KMS-11 (cell line): ENCODE measurements around the gene SMG5.

Experiments
- H2AFZ ChIP-seq: fragments of 200-600 bp; sonication (generic); 2 replicates; pipeline ENCODE4 v1.6.1; 2016; ENCODE audit warnings: antibody characterized with exemption, mixed run types, low read depth
- H3K27ac ChIP-seq: fragments of 200-600 bp; sonication (generic); 2 replicates; pipeline ENCODE4 v1.6.1; 2016; ENCODE audit warnings: mild to moderate bottlenecking, mixed run types
- H3K27me3 ChIP-seq: fragments of 200-600 bp; sonication (generic); 2 replicates; pipeline ENCODE4 v1.6.1; 2017; ENCODE audit warnings: mild to moderate bottlenecking, low read depth, mixed run types, moderate library complexity; ENCODE audit not compliant: insufficient read depth
- H3K36me3 ChIP-seq: fragments of 200-600 bp; sonication (generic); 2 replicates; pipeline ENCODE4 v1.6.1; 2017; ENCODE audit warnings: mild to moderate bottlenecking, mixed run types; ENCODE audit not compliant: insufficient read depth
- H3K4me1 ChIP-seq: fragments of 200-600 bp; sonication (generic); 2 replicates; pipeline ENCODE4 v1.6.1; 2016; ENCODE audit warnings: mild to moderate bottlenecking, low read depth, mixed run types; ENCODE audit not compliant: poor library complexity, severe bottlenecking
- H3K4me2 ChIP-seq: fragments of 200-600 bp; sonication (generic); 2 replicates; pipeline ENCODE4 v1.7.0; 2016; ENCODE audit warnings: mild to moderate bottlenecking, mixed run types
- H3K4me3 ChIP-seq: fragments of 200-600 bp; sonication (generic); IDR thresholded peaks from 2 replicates; pipeline ENCODE4 v1.6.1; 2017; ENCODE audit warnings: low read depth, low read length, mixed read lengths; ENCODE audit not compliant: insufficient read depth
- H3K79me2 ChIP-seq: fragments of 200-600 bp; sonication (generic); 2 replicates; pipeline ENCODE4 v1.6.1; 2016; ENCODE audit warnings: low read depth, mixed run types; ENCODE audit not compliant: insufficient read depth
- H3K9ac ChIP-seq: fragments of 200-600 bp; sonication (generic); 2 replicates; pipeline ENCODE4 v1.6.1; 2016; ENCODE audit warnings: mild to moderate bottlenecking, mixed run types
- H4K20me1 ChIP-seq: fragments of 200-600 bp; sonication (generic); 2 replicates; pipeline ENCODE4 v1.6.1; 2016; ENCODE audit warnings: mild to moderate bottlenecking, mixed run types; ENCODE audit not compliant: insufficient read depth
- TF ChIP-seq, protein P1 (sequence below): fragments of 200-600 bp; sonication (generic); conservative IDR thresholded peaks from 2 replicates; pipeline ENCODE4 v1.6.1; 2017; ENCODE audit warnings: low read depth, mild to moderate bottlenecking, antibody characterized with exemption, low read length, moderate library complexity, mixed read lengths

SMG5 gene

DNA sequence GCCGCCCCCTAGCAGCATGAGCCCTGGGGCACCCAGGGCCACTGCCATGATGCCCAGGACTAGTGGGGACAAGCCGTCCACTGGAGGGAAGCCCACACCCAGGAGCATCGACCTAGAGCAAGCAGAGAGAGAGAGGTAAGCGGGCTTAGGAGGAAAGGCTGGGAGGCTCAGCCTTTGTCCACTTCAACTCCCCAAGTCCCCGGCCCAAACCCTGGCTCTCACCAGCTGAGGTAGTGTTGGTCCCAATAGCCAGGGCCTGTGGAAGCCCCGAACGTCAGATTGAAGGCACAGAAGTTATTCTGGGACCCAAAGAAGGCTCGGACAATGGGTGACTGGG, 10.4 kb upstream of the SMG5 start:
- Histone ChIP-seq H4K20me1 (no peaks in the 10 kb centered on the region), H3K4me1 (peaks cover 15% of the 10 kb centered on the region), H3K79me2 (no peaks in the 10 kb centered on the region)

DNA sequence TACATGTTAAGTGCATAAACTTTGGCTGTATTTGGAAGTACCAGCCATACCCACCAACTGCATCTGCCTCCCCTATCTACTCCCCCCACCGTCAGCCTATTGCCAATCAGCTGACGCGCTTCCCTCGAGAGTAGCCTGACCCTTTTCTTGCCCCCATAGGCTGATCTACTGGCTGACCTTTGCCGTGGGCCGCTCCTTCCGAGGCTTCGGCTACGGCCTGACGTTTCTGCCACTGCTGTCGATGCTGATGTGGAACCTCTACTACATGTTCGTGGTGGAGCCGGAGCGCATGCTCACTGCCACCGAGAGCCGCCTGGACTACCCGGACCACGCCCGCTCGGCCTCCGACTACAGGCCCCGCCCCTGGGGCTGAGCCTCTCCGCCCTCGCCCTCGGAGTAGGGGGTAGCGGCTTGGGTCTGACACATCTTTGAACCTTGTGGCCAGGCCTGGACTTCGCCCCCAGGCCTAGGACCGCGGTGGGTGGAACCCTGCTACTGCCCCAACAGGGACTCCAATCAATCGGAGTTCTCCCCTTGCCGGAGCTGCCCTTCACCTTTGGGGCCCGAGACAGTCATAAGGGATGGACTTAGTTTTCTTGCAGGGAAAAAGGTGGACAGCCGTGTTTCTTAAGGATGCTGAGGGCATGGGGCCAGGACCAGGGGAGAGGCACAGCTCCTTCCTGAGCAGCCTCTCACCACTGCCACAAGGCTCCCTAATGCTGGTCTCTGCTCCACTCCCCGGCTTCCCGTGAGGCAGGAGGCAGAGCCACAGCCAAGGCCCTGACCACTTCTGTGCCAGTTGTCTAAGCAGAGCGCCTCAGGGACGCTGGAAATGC, 8.8 kb upstream of the SMG5 start:
- no peak overlapping the region for H3K27ac ChIP-seq
- TF ChIP-seq, protein P1, sequence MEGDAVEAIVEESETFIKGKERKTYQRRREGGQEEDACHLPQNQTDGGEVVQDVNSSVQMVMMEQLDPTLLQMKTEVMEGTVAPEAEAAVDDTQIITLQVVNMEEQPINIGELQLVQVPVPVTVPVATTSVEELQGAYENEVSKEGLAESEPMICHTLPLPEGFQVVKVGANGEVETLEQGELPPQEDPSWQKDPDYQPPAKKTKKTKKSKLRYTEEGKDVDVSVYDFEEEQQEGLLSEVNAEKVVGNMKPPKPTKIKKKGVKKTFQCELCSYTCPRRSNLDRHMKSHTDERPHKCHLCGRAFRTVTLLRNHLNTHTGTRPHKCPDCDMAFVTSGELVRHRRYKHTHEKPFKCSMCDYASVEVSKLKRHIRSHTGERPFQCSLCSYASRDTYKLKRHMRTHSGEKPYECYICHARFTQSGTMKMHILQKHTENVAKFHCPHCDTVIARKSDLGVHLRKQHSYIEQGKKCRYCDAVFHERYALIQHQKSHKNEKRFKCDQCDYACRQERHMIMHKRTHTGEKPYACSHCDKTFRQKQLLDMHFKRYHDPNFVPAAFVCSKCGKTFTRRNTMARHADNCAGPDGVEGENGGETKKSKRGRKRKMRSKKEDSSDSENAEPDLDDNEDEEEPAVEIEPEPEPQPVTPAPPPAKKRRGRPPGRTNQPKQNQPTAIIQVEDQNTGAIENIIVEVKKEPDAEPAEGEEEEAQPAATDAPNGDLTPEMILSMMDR: no peak
- H3K36me3 ChIP-seq: no peaks in the 10 kb centered on the region
- H3K79me2 ChIP-seq: no peaks in the 10 kb centered on the region
- no peaks in the 10 kb centered on the region for H3K27me3 ChIP-seq
- peak overlapping the region; percentile 64 for H2AFZ ChIP-seq
- peaks cover 15% of the 10 kb centered on the region for H3K4me1 ChIP-seq
- H4K20me1 ChIP-seq: no peaks in the 10 kb centered on the region
- H3K4me3 ChIP-seq: peak overlapping the region; percentile 94
- peak overlapping the region; percentile 11; the same call in 1 of the 2 replicates for H3K9ac ChIP-seq
- H3K4me2 ChIP-seq: peak overlapping the region; percentile 48

More for the DNA sequence above, 10.4 kb upstream of the SMG5 start:
- Histone ChIP-seq H3K27me3 (no peaks in the 10 kb centered on the region), H2AFZ (no peak overlapping the region), H3K4me3 (no peak overlapping the region), H3K27ac (no peak overlapping the region), H3K9ac (no peak overlapping the region), H3K36me3 (no peaks in the 10 kb centered on the region), H3K4me2 (no peak overlapping the region)
- TF ChIP-seq, protein P1: no peak

DNA sequence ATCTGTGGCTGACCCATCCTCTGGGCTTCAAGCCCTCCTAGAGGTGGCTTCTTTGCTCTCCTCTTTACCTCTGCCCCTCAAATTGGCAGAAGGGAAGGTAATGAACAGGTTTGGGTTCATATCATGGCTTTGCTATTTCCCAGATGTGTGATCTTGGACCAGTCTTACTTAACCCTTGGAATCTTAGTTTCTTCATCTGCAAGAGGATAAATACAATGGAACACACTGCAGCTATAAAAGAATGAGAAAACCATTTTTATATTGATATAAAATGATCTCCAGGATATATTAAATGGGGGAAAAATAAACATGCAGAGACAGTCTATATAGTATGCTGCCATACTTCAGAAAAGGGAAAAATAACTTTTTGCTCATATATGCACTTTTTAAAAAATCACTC, 7.2 kb upstream of the SMG5 start:
- Histone ChIP-seq H2AFZ (no peak overlapping the region), H3K4me2 (no peak overlapping the region), H3K4me1 (peaks cover 15% of the 10 kb centered on the region)

DNA sequence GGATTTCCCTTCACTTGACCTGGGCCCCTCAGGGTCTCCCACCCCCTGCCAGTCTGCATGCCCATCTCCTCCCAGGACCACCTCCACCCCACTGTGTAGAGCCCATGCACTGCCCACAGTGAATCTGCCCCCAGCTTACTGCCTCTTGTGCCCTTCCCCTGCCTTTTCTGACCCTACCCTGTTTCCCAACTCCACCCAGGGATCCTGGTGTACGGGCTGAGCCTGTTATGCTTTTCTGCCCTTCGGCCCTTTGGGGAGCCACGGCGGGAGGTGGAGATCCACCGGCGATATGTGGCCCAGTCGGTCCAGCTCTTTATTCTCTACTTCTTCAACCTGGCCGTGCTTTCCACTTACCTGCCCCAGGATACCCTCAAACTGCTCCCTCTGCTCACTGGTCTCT, 3.4 kb upstream of the SMG5 start:
- Histone ChIP-seq H3K36me3 (no peaks in the 10 kb centered on the region), H3K9ac (no peak overlapping the region), H3K4me3 (no peak overlapping the region), H3K4me1 (peaks cover 27% of the 10 kb centered on the region), H4K20me1 (no peaks in the 10 kb centered on the region), H3K27ac (no peak overlapping the region), H3K27me3 (no peaks in the 10 kb centered on the region), H2AFZ (no peak overlapping the region), H3K79me2 (peaks cover 31% of the 10 kb centered on the region), H3K4me2 (no peak overlapping the region)
- TF ChIP-seq, protein P1: no peak

More for the DNA sequence above, 7.2 kb upstream of the SMG5 start:
- Histone ChIP-seq H4K20me1 (no peaks in the 10 kb centered on the region), H3K27me3 (no peaks in the 10 kb centered on the region), H3K36me3 (no peaks in the 10 kb centered on the region), H3K4me3 (no peak overlapping the region), H3K9ac (no peak overlapping the region), H3K79me2 (no peaks in the 10 kb centered on the region), H3K27ac (no peak overlapping the region)
- TF ChIP-seq, protein P1: no peak
